ENCODE data around the gene SLCO2A1.
A peak's percentile ranks its signal among the peaks of the same experiment; 100 is the strongest.

SLCO2A1 gene

DNA sequence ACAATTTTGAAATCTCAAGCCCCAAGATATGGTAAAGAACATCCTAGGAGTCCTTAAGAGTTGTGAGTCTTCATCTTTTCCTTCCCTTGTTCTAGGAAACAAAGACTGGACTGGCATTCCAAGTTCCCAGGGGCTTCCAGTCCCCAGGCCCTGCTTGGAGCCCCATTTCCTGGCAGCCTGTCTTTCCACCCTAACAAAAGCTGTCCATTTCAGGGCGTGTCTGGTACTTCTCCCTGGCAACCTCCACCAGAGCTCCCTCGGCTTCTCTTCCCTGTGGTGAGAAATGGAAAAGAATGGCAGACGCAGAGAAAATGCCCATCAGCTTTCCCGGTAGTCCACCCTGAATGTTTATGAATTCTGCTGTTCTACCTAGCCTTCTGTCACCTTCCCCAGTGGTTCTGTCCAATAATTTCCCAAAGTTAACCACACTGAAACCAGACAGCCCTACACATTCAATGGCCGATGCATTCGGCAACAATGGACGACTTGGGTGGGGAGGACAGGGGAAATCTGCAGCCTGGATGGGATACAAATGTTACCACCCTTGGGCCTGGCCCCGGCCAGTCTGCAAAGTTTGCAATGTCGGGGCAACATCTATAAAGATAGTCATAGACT is 140.9 kb downstream of the SLCO2A1 start:
- POLR2A ChIA-PET: no interaction called here
- CTCF ChIA-PET: no interaction called here
- TF ChIP-seq, protein P1, sequence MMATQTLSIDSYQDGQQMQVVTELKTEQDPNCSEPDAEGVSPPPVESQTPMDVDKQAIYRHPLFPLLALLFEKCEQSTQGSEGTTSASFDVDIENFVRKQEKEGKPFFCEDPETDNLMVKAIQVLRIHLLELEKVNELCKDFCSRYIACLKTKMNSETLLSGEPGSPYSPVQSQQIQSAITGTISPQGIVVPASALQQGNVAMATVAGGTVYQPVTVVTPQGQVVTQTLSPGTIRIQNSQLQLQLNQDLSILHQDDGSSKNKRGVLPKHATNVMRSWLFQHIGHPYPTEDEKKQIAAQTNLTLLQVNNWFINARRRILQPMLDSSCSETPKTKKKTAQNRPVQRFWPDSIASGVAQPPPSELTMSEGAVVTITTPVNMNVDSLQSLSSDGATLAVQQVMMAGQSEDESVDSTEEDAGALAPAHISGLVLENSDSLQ (IDR thresholded peaks at IDR 0.05): no peak
- no peak for TF ChIP-seq SP1 (IDR thresholded peaks at IDR 0.05)
- TF ChIP-seq FOXM1 (IDR thresholded peaks at IDR 0.05; ENCODE audit: borderline replicate concordance): no peak
- no peak for TF ChIP-seq NFRKB (IDR thresholded peaks at IDR 0.05)
- no peak for TF ChIP-seq CTBP1 (IDR thresholded peaks at IDR 0.05; ENCODE audit: borderline replicate concordance)
- no peak for TF ChIP-seq BHLHE40 (IDR thresholded peaks at IDR 0.05; ENCODE audit: borderline replicate concordance)
- peak; percentile 4 for DNase-seq (ENCODE audit: extremely low spot score)

DNA sequence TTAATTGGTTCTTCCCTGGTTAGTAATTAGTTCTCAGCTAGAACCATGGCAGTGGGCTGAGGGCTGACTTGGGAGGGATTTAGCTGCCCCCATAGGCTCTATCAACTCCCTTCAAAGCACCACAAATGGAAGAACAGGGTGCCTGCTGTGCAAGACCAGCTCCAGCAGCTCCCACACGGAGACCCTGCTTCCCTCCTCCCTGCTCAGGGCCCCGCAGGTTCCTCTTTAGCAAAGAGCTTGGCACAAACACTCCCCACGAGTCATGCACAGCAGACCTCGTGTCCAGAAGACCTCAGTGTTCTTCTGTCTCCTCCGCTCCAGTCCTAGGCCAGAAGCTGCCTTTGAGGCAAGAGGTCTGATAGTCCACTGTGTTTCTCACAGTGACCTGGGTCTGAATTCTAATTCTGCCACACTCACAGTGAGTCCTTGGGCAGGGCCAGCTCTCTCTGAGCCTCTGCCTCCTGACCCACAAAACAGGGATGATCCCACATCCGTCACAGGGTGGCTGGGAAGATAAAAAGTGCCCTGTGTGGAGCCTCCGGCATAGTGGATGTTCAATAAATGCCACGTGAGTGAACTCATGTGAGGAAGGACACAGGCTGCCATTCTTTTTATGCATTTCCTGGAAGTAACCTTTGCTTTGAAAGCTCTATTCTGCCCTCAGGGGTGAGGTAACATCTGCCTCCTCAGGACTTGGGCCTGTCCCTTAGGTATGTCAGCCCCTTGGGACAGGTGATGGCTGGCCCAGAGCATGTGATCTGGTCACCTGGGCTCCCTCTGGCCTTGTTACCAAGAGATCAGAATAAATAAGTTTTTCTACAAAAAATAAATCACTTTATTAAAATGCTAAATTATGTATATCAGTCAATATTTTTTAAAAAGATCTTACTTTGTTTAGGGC is 141.7 kb downstream of the SLCO2A1 start:
- peak; percentile 1 for DNase-seq (ENCODE audit: extremely low spot score)
- POLR2A ChIA-PET: no interaction called here
- CTCF ChIA-PET: no interaction called here
- TF ChIP-seq FOXM1 (IDR thresholded peaks at IDR 0.05; ENCODE audit: borderline replicate concordance): no peak
- no peak for TF ChIP-seq BHLHE40 (IDR thresholded peaks at IDR 0.05; ENCODE audit: borderline replicate concordance)
- no peak for TF ChIP-seq ARNT (IDR thresholded peaks at IDR 0.05)
- no peak for TF ChIP-seq ZNF384 (IDR thresholded peaks at IDR 0.05)
- TF ChIP-seq, protein P1 (IDR thresholded peaks at IDR 0.05): no peak
- TF ChIP-seq SUZ12 (IDR thresholded peaks at IDR 0.05): no peak
- no peak for TF ChIP-seq CTBP1 (IDR thresholded peaks at IDR 0.05; ENCODE audit: borderline replicate concordance)
- TF ChIP-seq FOXA1 (IDR thresholded peaks at IDR 0.05): no peak
- no peak for TF ChIP-seq HDGF (IDR thresholded peaks at IDR 0.05; ENCODE audit: borderline replicate concordance)
- no peak for TF ChIP-seq LEF1 (IDR thresholded peaks at IDR 0.05; ENCODE audit: borderline replicate concordance)
- no peak for TF ChIP-seq FOXK2 (IDR thresholded peaks at IDR 0.05)
- TF ChIP-seq ELF4 (IDR thresholded peaks at IDR 0.05): no peak
- no peak for TF ChIP-seq NFRKB (IDR thresholded peaks at IDR 0.05)
- TF ChIP-seq TARDBP (IDR thresholded peaks at IDR 0.05): no peak
- TF ChIP-seq L3MBTL2 (conservative IDR thresholded peaks at IDR 0.05): no peak
- TF ChIP-seq SP1 (IDR thresholded peaks at IDR 0.05): no peak

DNA sequence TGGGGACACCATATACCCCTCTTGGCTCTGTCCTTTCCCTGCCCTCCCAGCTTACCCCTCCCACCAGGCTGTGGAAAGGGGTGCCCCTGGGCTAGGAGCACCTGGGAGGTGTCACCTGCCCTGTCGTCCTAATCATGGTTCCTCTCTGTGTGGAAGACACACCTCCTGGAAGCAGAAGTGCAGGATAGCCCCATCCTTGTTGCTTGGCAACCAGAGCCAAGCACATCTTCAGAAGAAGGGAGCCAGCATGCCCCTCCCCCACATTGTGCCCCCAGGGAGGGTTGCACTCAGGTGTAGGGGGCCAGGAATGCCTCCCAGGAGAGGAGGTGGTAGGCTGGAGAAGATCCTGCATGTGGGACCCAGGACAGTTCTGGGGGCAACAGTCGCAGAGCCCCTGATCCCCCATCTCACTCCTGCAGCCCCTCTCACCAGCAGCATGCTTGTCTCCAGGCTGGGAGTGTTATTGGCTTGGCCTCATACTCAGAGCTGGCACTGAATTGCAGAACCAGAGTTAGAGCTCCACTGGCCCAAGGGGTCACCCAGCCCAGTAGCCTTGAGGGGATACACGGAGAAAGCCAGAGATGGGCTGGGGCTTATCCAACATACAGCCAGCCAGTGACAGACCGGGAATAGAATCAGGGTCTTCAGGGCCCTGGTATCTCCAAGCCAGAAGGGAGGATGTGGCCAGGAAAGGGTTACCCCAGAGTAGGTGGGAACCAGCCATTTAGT is 142.5 kb downstream of the SLCO2A1 start:
- POLR2A ChIA-PET: no interaction called here
- CTCF ChIA-PET: no interaction called here
- no peak for DNase-seq (ENCODE audit: extremely low spot score)
- TF ChIP-seq ZNF384 (IDR thresholded peaks at IDR 0.05) (no peak), SUZ12 (IDR thresholded peaks at IDR 0.05) (no peak), FOXM1 (IDR thresholded peaks at IDR 0.05; ENCODE audit: borderline replicate concordance) (no peak), L3MBTL2 (conservative IDR thresholded peaks at IDR 0.05) (no peak), ELF4 (IDR thresholded peaks at IDR 0.05) (no peak), CTBP1 (IDR thresholded peaks at IDR 0.05; ENCODE audit: borderline replicate concordance) (no peak), ARNT (IDR thresholded peaks at IDR 0.05) (no peak)

DNA sequence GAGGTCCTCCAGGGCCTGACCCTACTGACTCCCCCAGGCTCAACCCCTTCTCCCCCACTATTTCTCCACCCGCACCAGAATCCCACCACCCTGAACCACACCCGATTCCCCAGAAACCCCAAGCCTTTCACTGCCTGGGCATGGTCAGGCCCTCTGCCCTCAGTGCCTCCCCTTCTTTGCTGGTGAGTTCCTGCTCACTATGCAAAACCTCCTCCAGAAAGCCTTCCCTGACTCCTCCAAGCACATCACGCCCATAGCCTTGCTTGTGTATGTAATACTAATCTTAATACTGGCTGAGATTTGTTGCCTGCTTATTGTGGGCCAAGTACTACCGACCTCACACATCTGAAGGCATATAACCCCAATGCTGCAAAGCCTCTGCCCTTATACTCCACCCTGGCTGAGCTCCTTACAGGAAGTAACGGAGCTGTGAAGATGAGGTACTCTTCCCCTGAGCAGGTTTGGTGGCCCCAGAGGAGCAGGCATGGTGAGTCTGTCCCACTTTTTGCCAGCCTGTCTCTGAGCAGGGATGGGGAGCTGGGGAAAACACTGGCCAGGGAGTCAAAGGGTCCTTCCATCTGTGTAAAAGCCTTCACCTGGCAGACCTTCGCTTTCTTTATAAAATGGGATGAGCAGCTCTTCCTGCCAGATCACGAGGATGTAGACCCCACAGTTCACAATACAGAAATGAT is 143.5 kb downstream of the SLCO2A1 start:
- no peak for DNase-seq (ENCODE audit: extremely low spot score)

More for the DNA sequence above, 143.5 kb downstream of the SLCO2A1 start:
- ChIA-PET CTCF (no interaction called here), POLR2A (no interaction called here)
- TF ChIP-seq SP1 (IDR thresholded peaks at IDR 0.05) (no peak), FOXK2 (IDR thresholded peaks at IDR 0.05) (no peak), L3MBTL2 (conservative IDR thresholded peaks at IDR 0.05) (no peak), CTBP1 (IDR thresholded peaks at IDR 0.05; ENCODE audit: borderline replicate concordance) (no peak), FOXA1 (IDR thresholded peaks at IDR 0.05) (no peak), LEF1 (IDR thresholded peaks at IDR 0.05; ENCODE audit: borderline replicate concordance) (no peak), NFRKB (IDR thresholded peaks at IDR 0.05) (no peak)
- TF ChIP-seq, protein P1 (IDR thresholded peaks at IDR 0.05): no peak

Data from HEK293T (cell line).